Upper lobe of right lung (tissue), 1 donor: ENCODE measurements around the gene HGD. TPM values are rescaled to one million over a fixed set of nuclear protein-coding genes. Genes with fewer than 3 reads are reported as not detected.
"Not testable (repeated sequence)": the region's sequence is repeated elsewhere in the genome, so short reads cannot be mapped to it uniquely, and the experiment has no call there.

ENCODE experiments used
- ATAC-seq: fragments of 200-7000 bp; cut with Tn5 transposase; one replicate; pipeline ENCODE4 v1.9.1; 2020; ENCODE audit warnings: mild to moderate bottlenecking, moderate library complexity
- DNase-seq: peaks from one replicate; pipeline ENCODE4 v3.0.0-alpha.2; 2020
- H3K27ac ChIP-seq: fragments of 200-600 bp; one replicate; pipeline ENCODE4 v1.8.0; 2022
- H3K27me3 ChIP-seq: fragments of 200-600 bp; one replicate; pipeline ENCODE4 v1.8.0; 2022; ENCODE audit warnings: mild to moderate bottlenecking
- H3K36me3 ChIP-seq: fragments of 200-600 bp; one replicate; pipeline ENCODE4 v1.8.0; 2022
- H3K4me1 ChIP-seq: fragments of 200-600 bp; one replicate; pipeline ENCODE4 v1.8.0; 2022
- H3K4me3 ChIP-seq: fragments of 200-600 bp; one replicate; pipeline ENCODE4 v1.8.0; 2022; ENCODE audit warnings: mild to moderate bottlenecking
- H3K9me3 ChIP-seq: fragments of 200-600 bp; one replicate; pipeline ENCODE4 v1.8.0; 2022
- intact Hi-C: fragments of 100-400 bp; cut with DNase I; formaldehyde crosslinking; loops from one replicate; pipeline ENCODE4 v1.11.0; 2022
- total RNA-seq: library from RNA; stranded (reverse); fragmentation: NEBNext Ultra II Directional; extraction: Animal tissue kit (Norgen Biotek cat#: 25700); gene quantifications from one replicate; pipeline ENCODE4 v1.2.1, GENCODE V29; 2021
- TF ChIP-seq, protein P1 (sequence below): fragments of 200-600 bp; IDR thresholded peaks from one replicate; pipeline ENCODE4 v1.8.0; 2022; ENCODE audit warnings: antibody characterized with exemption
- donor health status: DM: no; HTN: yes; CAD: no; lungs with severe emphysema.

Gene HGD
- total RNA-seq, 1 donor from 2014 or later, result 3.2 TPM

DNA sequence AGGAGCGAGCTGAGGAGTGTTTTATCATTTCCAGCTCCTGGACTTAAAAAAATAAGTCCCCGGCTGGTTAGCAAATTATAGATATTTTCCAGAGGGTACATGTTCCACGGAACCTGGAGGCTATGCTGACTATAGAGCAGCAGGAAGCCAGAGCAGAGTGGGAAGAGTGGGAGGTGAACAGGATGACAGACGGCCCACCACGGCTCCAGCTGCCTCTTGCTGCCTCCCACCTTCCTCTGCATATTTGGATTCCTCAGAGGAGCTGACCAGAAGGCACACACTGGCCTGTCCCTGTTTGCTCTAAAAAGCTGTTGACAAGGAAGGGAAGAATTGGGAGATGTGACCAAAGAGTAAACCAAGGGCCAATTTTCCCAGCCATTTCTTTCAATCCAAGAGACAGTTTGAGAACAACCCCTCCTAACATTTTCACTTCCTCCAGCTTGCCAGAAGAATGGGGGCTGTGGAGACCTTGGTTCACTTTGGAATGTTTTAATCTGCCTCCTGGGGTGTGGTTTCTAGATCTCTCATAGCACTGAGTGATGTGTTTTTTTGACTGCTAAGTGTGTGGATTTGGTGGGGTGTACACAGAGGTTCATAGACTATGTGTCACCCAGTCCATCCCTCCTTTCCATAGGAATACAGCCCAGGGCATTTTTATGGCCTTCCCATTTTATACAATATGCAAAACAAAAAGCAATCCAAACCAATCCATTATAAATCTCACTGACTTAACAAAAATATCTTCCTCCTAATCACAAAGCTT, 36.8 kb downstream of the HGD start:
- Histone ChIP-seq H3K4me1 (no peaks in the 10 kb centered on the region), H3K4me3 (no peak overlapping the region), H3K27ac (no peak overlapping the region), H3K9me3 (no peaks in the 10 kb centered on the region), H3K36me3 (no peaks in the 10 kb centered on the region), H3K27me3 (no peaks in the 10 kb centered on the region)
- intact Hi-C loops, result no loop called here
- TF ChIP-seq, protein P1, sequence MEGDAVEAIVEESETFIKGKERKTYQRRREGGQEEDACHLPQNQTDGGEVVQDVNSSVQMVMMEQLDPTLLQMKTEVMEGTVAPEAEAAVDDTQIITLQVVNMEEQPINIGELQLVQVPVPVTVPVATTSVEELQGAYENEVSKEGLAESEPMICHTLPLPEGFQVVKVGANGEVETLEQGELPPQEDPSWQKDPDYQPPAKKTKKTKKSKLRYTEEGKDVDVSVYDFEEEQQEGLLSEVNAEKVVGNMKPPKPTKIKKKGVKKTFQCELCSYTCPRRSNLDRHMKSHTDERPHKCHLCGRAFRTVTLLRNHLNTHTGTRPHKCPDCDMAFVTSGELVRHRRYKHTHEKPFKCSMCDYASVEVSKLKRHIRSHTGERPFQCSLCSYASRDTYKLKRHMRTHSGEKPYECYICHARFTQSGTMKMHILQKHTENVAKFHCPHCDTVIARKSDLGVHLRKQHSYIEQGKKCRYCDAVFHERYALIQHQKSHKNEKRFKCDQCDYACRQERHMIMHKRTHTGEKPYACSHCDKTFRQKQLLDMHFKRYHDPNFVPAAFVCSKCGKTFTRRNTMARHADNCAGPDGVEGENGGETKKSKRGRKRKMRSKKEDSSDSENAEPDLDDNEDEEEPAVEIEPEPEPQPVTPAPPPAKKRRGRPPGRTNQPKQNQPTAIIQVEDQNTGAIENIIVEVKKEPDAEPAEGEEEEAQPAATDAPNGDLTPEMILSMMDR, result no peak
- DNase-seq (no peak), ATAC-seq (peak; percentile 34)

DNA sequence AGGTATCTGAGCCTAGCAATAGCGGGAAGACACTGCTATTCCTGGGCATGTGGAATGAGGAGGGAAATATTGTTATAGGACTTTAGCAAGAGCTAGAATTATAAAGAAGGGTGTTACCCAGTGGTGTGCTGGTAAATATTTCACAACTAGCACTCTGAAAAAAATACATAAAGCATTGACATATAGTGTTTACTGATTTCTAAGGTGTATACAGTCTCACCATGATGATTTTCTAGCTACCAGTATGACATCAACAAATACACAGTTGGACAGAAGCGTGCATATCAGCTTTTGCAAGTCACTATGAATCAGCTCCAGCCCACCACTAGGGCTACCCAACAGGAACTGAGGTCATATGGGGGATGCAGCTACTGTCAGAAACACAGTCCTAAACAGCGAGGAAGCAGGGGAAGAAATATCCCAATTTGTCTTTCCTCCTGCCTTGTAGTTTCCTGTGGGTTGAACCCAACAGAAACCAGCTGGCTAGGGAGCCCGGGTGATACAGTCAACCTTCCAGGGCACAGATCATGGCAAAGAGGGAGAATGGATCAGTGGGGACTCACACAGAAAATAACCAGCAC, 39.6 kb downstream of the HGD start:
- TF ChIP-seq, protein P1, result no peak
- ATAC-seq, result peak; percentile 42
- no peaks in the 10 kb centered on the region for H3K36me3 ChIP-seq
- H3K27me3 ChIP-seq, result no peaks in the 10 kb centered on the region
- no peak overlapping the region for H3K27ac ChIP-seq
- no peak for DNase-seq
- no peak overlapping the region for H3K4me3 ChIP-seq
- intact Hi-C loops, result no loop called here
- no peaks in the 10 kb centered on the region for H3K4me1 ChIP-seq
- no peaks in the 10 kb centered on the region for H3K9me3 ChIP-seq

DNA sequence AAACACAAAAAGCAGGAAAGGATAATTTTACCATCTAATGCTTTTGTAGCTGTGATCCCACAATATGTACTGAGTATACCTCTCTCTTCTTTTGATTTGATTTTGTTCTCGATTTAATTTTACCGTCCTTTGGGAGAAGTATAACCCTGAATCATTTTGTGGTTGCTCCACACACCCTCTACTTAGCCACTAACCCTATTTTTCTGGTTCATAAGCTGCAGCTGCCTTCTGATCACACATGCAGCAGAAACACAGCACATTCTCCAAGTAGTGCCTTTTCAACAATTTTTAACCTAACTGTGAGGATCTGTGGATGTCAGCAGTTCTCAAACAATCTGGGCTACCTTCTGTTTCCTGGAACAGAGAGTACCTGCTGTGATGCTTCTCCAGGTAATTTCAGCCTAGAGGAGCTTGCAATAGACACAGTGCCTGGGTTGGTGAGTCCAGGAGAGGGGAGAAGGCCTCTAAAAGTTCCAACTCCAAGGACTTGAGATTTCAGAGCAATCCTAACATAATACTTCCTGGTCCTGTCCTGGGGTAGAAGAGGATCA, 40.3 kb downstream of the HGD start:
- no peak overlapping the region for H3K4me3 ChIP-seq
- no peaks in the 10 kb centered on the region for H3K9me3 ChIP-seq
- H3K4me1 ChIP-seq, result no peaks in the 10 kb centered on the region
- H3K36me3 ChIP-seq, result no peaks in the 10 kb centered on the region
- TF ChIP-seq, protein P1, result no peak
- no peak overlapping the region for H3K27ac ChIP-seq
- no peak for DNase-seq
- intact Hi-C loops, result no loop called here
- no peak for ATAC-seq
- no peaks in the 10 kb centered on the region for H3K27me3 ChIP-seq

DNA sequence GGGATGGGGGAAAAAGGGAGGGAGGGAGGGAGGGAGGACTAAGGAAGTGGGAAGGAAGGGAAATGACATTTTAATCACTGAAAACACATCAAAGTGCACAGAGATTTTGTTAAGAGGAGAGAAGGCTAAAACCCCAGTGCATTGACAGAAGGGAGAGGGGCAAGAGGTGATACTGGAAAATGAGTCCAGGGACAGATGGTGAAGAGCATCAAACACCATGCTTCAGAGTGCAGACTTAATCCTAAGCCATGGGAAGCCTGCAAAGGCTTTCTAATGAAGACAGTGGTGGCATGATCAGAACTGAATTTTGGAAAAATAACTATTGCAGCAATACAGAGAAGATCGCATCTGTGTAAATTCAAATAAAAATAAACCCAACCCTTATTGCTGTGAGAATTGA, 41.8 kb downstream of the HGD start:
- intact Hi-C loops, result no loop called here

DNA sequence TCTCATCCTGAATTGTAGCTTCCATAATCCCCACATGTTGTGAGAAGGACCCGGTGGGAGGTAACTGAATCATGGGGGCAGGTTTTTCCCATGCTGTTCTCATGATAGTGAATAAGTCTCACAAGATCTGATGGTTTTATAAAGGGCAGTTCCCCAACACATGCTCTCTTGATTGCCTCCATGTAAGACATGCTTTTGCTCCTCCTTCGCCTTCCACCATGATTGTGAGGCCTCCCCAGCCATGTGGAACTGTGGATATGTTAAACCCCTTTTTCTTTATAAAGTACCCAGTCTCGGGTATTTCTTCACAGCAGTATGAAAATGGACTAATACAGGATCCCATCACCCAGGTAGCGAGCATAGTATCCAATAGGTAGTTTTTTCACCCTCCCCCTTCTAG, 43.2 kb downstream of the HGD start:
- H3K27ac ChIP-seq, intact Hi-C loops, ATAC-seq, H3K4me1 ChIP-seq, H3K4me3 ChIP-seq, DNase-seq, H3K36me3 ChIP-seq, H3K9me3 ChIP-seq, H3K27me3 ChIP-seq: not testable (repeated sequence)

More for the DNA sequence above, 41.8 kb downstream of the HGD start:
- H3K9me3 ChIP-seq, result no peaks in the 10 kb centered on the region
- no peaks in the 10 kb centered on the region for H3K4me1 ChIP-seq
- H3K36me3 ChIP-seq, result no peaks in the 10 kb centered on the region
- H3K4me3 ChIP-seq, result no peak overlapping the region
- TF ChIP-seq, protein P1, result no peak
- DNase-seq, result no peak
- no peak overlapping the region for H3K27ac ChIP-seq
- ATAC-seq, result no peak
- no peaks in the 10 kb centered on the region for H3K27me3 ChIP-seq

DNA sequence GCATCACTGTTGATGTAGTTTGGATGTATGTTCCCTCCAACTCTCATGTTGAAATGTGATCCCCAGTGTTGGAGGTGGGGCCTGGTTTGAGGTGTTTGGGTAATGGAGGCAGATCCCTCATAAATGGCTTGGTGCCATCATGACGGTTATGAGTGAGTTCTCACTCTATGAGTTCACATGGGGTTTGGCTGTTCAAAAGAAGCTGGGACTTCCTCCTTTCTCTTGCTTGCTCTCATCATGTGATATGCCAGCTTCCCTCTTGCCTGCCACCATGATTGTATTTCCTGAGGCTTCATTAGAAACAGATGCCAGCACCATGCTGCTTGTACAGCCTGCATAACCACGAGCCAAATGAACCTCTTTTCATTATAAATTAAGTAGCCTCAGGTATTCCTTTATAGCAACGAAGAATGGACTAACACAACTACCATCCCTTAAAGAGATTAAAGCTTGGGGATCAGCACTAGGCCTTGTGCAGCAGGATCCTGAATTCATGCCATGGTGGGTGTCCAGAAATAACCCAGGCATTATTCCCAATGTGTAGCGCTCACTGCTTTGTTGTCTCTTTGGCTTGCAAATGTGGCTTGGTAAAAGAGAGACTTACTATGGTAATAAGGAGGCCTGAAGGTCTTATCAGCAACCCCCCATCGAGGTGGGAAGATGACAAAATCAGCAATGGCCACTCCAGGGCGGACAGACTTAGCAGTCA, 44.0 kb downstream of the HGD start:
- no peak overlapping the region for H3K4me3 ChIP-seq
- TF ChIP-seq, protein P1, result no peak
- no peaks in the 10 kb centered on the region for H3K27me3 ChIP-seq
- H3K27ac ChIP-seq, result no peak overlapping the region
- no peaks in the 10 kb centered on the region for H3K36me3 ChIP-seq
- H3K9me3 ChIP-seq, result no peaks in the 10 kb centered on the region
- ATAC-seq, result peak; percentile 52
- H3K4me1 ChIP-seq, result no peaks in the 10 kb centered on the region
- intact Hi-C loops, result no loop called here
- DNase-seq, result no peak
